GM23338 (cell line): ENCODE measurements around the gene DGKE. TPM values are rescaled to one million over a fixed set of nuclear protein-coding genes. Genes with fewer than 3 reads are reported as not detected.

Source experiments
- ATAC-seq: fragments of 200-7000 bp; cut with Tn5 transposase; 3 replicates; pipeline ENCODE4 v1.9.1; 2020
- DNase-seq: peaks from one replicate; pipeline ENCODE4 v3.0.0-alpha.2; 2015; ENCODE audit warnings: low spot score
- H2AFZ ChIP-seq: fragments of 200-600 bp; sonication (generic); 2 replicates; pipeline ENCODE4 v1.8.0; 2016; ENCODE audit warnings: antibody characterized with exemption, mild to moderate bottlenecking, moderate library complexity
- H3F3A ChIP-seq: fragments of 200-600 bp; sonication (generic); replicated peaks from 2 replicates; pipeline ENCODE4 v1.8.0; 2017; ENCODE audit warnings: antibody characterized with exemption, mixed run types, low read depth
- H3K27ac ChIP-seq: fragments of 200-600 bp; sonication (generic); 2 replicates; pipeline ENCODE4 v1.6.1; 2016; ENCODE audit warnings: low read depth
- H3K27me3 ChIP-seq: fragments of 200-600 bp; sonication (generic); 2 replicates; pipeline ENCODE4 v1.8.0; 2016; ENCODE audit warnings: mild to moderate bottlenecking, mixed run types, moderate library complexity; ENCODE audit not compliant: insufficient read depth
- H3K36me3 ChIP-seq: fragments of 200-600 bp; sonication (generic); 2 replicates; pipeline ENCODE4 v1.8.0; 2016; ENCODE audit warnings: mild to moderate bottlenecking; ENCODE audit not compliant: insufficient read depth
- H3K4me1 ChIP-seq: fragments of 200-600 bp; sonication (generic); 2 replicates; pipeline ENCODE4 v1.8.0; 2016; ENCODE audit warnings: mild to moderate bottlenecking, moderate library complexity; ENCODE audit not compliant: insufficient read depth
- H3K4me2 ChIP-seq: fragments of 200-600 bp; sonication (generic); 2 replicates; pipeline ENCODE4 v1.7.1; 2017; ENCODE audit warnings: mixed run types
- H3K4me3 ChIP-seq: fragments of 200-600 bp; sonication (generic); 2 replicates; pipeline ENCODE4 v1.6.1; 2016; ENCODE audit warnings: mixed run types
- H3K79me2 ChIP-seq: fragments of 200-600 bp; sonication (generic); replicated peaks from 2 replicates; pipeline ENCODE4 v1.8.0; 2017; ENCODE audit warnings: mild to moderate bottlenecking; ENCODE audit not compliant: insufficient read depth
- H3K9me2 ChIP-seq: fragments of 200-600 bp; sonication (generic); 2 replicates; pipeline ENCODE4 v1.8.0; 2017; ENCODE audit not compliant: insufficient read depth
- H4K20me1 ChIP-seq: fragments of 200-600 bp; sonication (generic); replicated peaks from 2 replicates; pipeline ENCODE4 v1.8.0; 2017; ENCODE audit warnings: mild to moderate bottlenecking; ENCODE audit not compliant: insufficient read depth
- H3K27ac Mint-ChIP-seq: 2 replicates; pipeline ENCODE4 v1.8.0; 2020; ENCODE audit warnings: inconsistent platforms, mild to moderate bottlenecking, moderate library complexity, mixed read lengths
- H3K27me3 Mint-ChIP-seq: 3 replicates; pipeline ENCODE4 v1.8.0; 2022; ENCODE audit warnings: low read depth, mild to moderate bottlenecking, moderate library complexity, mixed read lengths, inconsistent platforms; ENCODE audit not compliant: insufficient read depth, poor library complexity
- H3K36me3 Mint-ChIP-seq: 3 replicates; pipeline ENCODE4 v1.8.0; 2021; ENCODE audit warnings: low read depth, mild to moderate bottlenecking, inconsistent platforms, moderate library complexity, mixed read lengths
- H3K4me1 Mint-ChIP-seq: 3 replicates; pipeline ENCODE4 v1.8.0; 2020; ENCODE audit warnings: mild to moderate bottlenecking, inconsistent platforms, mixed read lengths
- H3K4me3 Mint-ChIP-seq: 3 replicates; pipeline ENCODE4 v1.8.0; 2021; ENCODE audit warnings: moderate library complexity, mild to moderate bottlenecking, inconsistent platforms, mixed read lengths
- H3K9me3 Mint-ChIP-seq: 3 replicates; pipeline ENCODE4 v1.8.0; 2020; ENCODE audit warnings: moderate library complexity, mild to moderate bottlenecking, inconsistent platforms, mixed read lengths
- CREB1 ChIP-seq: fragments of 250-450 bp; sonication (Bioruptor Pico); IDR thresholded peaks from 2 replicates; pipeline ENCODE4 v1.5.0; 2020; ENCODE audit warnings: low read depth, mild to moderate bottlenecking, moderate library complexity
- NANOG ChIP-seq: IDR thresholded peaks from 2 replicates; pipeline ENCODE4 v1.6.1; 2016; ENCODE audit warnings: antibody characterized with exemption, borderline replicate concordance
- POLR2AphosphoS5 ChIP-seq: IDR thresholded peaks from 2 replicates; pipeline ENCODE4 v1.6.1; 2016; ENCODE audit warnings: antibody characterized with exemption, low read depth
- ZNF114 ChIP-seq: fragments of 250-450 bp; sonication (Bioruptor Pico); IDR thresholded peaks from 2 replicates; pipeline ENCODE4 v1.5.0; 2020; ENCODE audit warnings: mild to moderate bottlenecking, moderate library complexity
- ZNF462 ChIP-seq: fragments of 250-450 bp; sonication (Bioruptor Pico); IDR thresholded peaks from 2 replicates; pipeline ENCODE4 v1.5.0; 2020; ENCODE audit warnings: mild to moderate bottlenecking, moderate library complexity
- polyA plus RNA-seq: library from polyadenylated mRNA; unstranded; fragments of >200 nt; fragmentation: Nextera tagmentation; extraction: Ambion mirVana; gene quantifications from 2 replicates; pipeline ENCODE4 v1.2.1, GENCODE V29; 2016
- total RNA-seq: library from RNA; depleted of rRNA; stranded (reverse); fragments of >200 nt; shearing (Covaris generic); gene quantifications from 2 replicates; pipeline ENCODE4 v1.2.3, GENCODE V29; 2014

DGKE gene
- total and polyA plus RNA-seq, 2 experiments from 2014 or later, result 3.9 to 10.1 TPM

DNA sequence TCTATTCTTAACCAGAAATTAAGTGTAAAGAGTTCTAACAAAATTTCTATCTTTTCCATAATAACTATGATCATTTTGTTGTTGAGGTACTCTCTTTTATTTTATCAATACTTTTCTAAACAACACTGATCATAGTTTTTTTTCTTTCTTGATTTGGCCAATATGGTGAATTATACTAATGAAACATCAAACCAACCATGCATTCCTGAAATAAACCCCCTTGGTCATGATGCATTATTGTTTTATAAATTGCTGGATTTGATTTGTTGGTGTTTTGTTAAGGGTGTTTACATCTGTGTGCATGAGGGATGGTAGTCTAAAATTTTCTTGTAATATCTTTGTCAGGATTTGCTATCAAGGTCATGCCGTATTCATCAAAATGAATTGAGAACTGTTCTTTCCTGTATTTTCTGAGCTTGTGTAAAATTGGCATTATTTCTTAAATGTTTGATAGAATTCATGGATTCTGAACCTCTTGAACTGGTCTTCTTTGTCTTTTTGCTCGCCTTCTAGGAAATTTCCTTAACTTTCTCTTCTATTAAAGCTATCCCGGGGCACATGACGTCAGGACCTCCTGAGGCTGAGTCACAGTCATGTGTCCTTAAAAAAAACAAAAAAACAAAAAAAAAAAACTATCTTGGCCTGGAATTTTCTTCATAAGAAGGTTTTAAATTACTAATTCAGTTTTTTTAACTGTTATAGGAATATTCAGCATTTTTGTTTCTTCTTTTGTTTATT, 83.8 kb downstream of the DGKE start:
- TF ChIP-seq CREB1 (no peak), ZNF114 (CRISPR knock-in tag) (no peak), ZNF462 (no peak)
- H3K27ac Mint-ChIP-seq, result no peak overlapping the region
- H3K9me3 Mint-ChIP-seq, result no peaks in the 10 kb centered on the region
- no peak overlapping the region for H3K27ac ChIP-seq
- H3K4me1 Mint-ChIP-seq, result peaks cover 6% of the 10 kb centered on the region
- ATAC-seq (no peak), DNase-seq (no peak)
- no peak overlapping the region for H2AFZ ChIP-seq
- no peak overlapping the region for H3K4me3 ChIP-seq
- H3K36me3 Mint-ChIP-seq, result no peaks in the 10 kb centered on the region; the same call in 2 of the 3 replicates
- peaks cover 13% of the 10 kb centered on the region for H3K4me1 ChIP-seq
- 0 out of 2 replicates have a peak, but pooled peaks cover 3% of the 10 kb centered on the region for H3K9me2 ChIP-seq
- H3K4me3 Mint-ChIP-seq, result no peak overlapping the region
- H3K36me3 ChIP-seq, result no peaks in the 10 kb centered on the region
- no peaks in the 10 kb centered on the region for H4K20me1 ChIP-seq
- H3F3A ChIP-seq, result no peaks in the 10 kb centered on the region
- H3K79me2 ChIP-seq, result peaks cover 5% of the 10 kb centered on the region
- peaks cover 26% of the 10 kb centered on the region for H3K27me3 ChIP-seq
- H3K27me3 Mint-ChIP-seq, result peaks cover 22% of the 10 kb centered on the region
- no peak overlapping the region for H3K4me2 ChIP-seq

DNA sequence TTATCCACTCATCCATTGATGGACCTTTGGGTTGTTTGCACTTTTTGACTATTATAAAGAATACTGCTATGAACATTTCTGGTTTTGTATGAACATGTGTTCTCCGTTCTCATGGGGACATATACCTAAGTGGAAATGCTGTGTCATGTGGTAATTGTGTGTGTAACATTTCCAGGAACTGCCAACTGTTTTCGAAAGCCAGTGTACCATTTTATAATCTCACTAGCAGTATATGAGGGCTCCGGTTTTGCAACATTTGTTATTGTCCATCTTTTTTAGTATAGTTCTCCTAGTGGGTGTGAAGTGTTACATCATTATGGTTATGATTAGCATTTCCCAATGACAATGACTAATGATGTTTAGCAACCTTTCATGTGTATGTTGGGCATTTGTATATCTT, 85.0 kb downstream of the DGKE start:
- Histone ChIP-seq H3K9me2 (0 out of 2 replicates have a peak, but pooled peaks cover 3% of the 10 kb centered on the region), H3K79me2 (no peaks in the 10 kb centered on the region), H3F3A (no peaks in the 10 kb centered on the region), H3K4me2 (no peak overlapping the region), H3K27me3 (peaks cover 20% of the 10 kb centered on the region), H4K20me1 (no peaks in the 10 kb centered on the region), H3K36me3 (no peaks in the 10 kb centered on the region), H2AFZ (no peak overlapping the region), H3K4me3 (no peak overlapping the region), H3K4me1 (peaks cover 8% of the 10 kb centered on the region), H3K27ac (no peak overlapping the region)
- no peaks in the 10 kb centered on the region; the same call in 2 of the 3 replicates for H3K36me3 Mint-ChIP-seq
- ATAC-seq (no peak), DNase-seq (no peak)
- peaks cover 16% of the 10 kb centered on the region for H3K27me3 Mint-ChIP-seq
- peaks cover 6% of the 10 kb centered on the region; the same call in 2 of the 3 replicates for H3K4me1 Mint-ChIP-seq
- no peak overlapping the region for H3K27ac Mint-ChIP-seq
- H3K4me3 Mint-ChIP-seq, result no peak overlapping the region
- peaks cover under 1% of the 10 kb centered on the region; the same call in 1 of the 3 replicates for H3K9me3 Mint-ChIP-seq
- TF ChIP-seq CREB1 (no peak), POLR2AphosphoS5 (no peak), ZNF462 (no peak), NANOG (no peak), ZNF114 (CRISPR knock-in tag) (no peak)
